ENCODE data around the gene CALD1.

Gene CALD1

DNA sequence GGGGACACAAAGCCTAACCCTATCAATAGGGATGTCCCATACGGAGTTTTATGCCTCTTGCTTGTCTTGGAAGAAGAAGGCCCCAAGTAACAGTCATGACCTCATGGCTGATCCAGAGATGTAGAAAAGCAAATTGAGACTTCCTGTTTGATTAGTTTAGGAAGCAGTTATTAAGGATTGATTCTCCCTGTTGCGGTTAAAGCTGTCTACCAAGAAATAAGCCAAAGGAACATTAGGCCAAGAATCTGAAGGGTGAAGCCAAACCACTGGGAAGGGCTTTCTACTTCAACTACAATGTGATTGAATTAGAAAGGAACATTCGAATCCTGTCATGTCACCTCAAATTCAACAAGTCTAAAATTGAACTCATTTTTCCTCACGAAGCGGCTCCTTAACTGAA, 146.3 kb downstream of the CALD1 start:
- no peak for DNase-seq (ENCODE audit: low spot score)

DNA sequence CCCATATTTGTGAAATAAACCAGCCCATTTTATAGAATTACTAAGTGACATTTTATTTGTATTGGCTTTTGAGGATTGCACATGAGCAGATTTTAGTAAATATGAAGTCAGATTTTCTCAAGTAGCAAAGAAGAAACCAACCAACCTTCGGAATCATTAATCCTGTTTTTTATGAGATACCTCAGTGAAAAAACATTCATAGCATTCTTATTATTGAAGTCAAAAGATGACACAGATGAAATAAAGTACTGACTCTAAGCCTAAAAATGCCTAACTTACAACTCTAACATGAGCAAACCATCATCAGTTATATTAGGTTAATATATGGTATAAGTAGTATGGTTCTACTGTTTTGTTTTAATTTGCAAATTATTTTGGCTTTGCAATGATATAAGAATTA, 147.0 kb downstream of the CALD1 start:
- DNase-seq (ENCODE audit: low spot score), result no peak

DNA sequence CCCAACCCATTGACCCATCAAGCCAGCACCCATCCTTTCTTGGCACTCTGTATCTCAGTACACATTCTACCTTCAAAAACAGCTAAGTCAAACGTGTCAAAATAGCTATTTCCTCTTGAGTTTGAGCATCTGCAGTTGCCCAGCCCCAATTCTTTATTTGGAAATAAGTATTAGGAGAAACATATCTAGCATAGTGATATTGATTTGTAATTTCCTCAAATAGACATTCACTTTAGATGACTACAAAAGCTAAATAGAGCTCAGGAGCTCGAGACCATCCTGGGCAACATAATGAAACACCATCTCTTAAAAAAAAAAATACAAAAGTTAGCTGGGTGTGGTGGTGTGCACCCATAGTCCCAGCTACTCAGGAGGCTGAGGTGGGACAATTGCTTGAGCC, 147.6 kb downstream of the CALD1 start:
- no peak for DNase-seq (ENCODE audit: low spot score)

DNA sequence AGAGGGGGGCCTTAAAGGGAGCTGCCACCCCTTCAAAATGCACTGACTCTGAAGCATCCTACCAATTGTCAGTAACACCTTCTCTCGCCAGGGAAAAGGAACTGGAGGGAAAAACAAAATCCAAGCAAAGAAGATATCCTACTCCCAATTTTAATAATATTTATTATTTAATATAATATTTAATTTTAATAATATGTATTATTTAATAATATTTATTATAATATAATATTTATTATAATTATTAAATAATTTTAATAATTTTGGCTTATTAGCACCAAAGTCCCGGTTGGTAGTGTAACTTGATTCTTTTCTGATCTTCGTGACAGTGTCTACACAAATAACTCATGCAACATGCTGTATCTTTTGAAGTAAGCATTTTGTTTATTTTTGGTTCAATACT, 148.3 kb downstream of the CALD1 start:
- no peak for DNase-seq (ENCODE audit: low spot score)

DNA sequence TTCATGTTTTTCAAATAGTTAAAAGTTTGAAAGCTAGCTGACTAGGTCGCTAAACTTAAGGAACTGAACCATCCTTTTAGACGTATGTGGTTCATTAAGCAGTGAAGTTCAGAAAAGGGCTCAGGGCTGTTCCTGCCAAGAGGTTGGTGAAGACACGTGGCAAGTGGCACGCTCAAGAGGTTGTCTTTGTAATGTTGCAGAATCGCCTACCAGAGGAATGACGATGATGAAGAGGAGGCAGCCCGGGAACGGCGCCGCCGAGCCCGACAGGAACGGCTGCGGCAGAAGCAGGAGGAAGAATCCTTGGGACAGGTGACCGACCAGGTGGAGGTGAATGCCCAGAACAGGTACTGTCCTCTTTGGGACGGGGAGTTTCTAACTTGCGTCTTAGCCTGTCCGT, 149.1 kb downstream of the CALD1 start:
- no peak for DNase-seq (ENCODE audit: low spot score)

DNA sequence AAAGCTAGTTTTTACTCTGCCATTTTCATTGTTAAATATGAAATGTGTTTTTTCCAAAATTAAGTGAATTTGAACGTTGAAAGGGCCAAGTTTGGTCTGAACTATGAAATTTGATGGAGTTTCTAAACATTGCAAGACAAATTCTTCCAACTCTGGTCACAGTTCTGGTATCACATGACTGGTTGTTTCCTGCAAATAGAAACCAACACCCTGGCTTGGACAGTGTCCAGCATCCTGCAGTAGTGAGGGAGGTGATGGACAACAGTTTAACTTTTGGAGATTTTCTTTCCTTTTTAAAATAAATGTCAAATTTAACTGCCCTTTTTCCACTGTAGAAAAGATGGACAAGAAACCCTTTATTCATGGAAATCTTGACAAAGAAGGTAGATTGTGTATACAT, 152.1 kb downstream of the CALD1 start:
- DNase-seq (ENCODE audit: low spot score), result no peak

DNA sequence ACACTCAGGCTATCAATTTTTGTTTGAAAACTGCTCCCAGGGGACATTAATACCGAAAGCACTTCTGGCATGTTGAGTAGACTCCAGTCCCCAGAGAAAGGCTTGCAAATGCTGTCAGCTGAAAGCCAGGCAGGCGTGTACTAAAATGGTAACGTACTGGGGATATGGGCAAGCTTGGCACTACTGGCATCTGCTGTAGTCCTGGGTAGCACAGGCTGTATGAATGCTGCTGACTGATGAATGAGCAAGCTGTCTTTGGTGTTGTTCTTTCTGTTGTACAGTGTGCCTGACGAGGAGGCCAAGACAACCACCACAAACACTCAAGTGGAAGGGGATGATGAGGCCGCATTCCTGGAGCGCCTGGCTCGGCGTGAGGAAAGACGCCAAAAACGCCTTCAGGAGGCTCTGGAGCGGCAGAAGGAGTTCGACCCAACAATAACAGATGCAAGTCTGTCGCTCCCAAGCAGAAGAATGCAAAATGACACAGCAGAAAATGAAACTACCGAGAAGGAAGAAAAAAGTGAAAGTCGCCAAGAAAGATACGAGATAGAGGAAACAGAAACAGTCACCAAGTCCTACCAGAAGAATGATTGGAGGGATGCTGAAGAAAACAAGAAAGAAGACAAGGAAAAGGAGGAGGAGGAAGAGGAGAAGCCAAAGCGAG, 153.4 kb downstream of the CALD1 start:
- no peak for DNase-seq (ENCODE audit: low spot score)

DNA sequence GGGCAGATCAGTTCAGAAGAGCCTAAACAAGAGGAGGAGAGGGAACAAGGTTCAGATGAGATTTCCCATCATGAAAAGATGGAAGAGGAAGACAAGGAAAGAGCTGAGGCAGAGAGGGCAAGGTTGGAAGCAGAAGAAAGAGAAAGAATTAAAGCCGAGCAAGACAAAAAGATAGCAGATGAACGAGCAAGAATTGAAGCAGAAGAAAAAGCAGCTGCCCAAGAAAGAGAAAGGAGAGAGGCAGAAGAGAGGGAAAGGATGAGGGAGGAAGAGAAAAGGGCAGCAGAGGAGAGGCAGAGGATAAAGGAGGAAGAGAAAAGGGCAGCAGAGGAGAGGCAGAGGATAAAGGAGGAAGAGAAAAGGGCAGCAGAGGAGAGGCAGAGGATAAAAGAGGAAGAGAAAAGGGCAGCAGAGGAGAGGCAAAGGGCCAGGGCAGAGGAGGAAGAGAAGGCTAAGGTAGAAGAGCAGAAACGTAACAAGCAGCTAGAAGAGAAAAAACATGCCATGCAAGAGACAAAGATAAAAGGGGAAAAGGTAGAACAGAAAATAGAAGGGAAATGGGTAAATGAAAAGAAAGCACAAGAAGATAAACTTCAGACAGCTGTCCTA, 154.1 kb downstream of the CALD1 start:
- no peak for DNase-seq (ENCODE audit: low spot score)

DNA sequence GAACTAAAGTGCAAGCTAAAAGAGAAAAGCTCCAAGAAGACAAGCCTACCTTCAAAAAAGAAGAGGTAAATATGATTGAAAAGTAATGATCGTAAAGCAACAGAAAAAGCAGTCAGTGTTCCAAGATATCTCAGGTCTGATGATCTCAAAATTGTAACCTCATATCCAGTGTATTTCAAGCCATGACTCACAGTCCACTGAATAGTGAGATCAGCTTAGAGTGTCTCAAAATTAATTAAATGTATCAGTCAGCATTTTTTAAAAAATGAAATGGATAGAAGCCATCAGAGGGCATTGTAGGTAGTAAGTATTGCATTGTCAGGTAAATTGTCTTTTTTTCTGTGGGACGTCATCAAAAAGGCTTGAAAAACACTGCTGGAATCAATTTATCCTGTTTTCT, 156.3 kb downstream of the CALD1 start:
- no peak for DNase-seq (ENCODE audit: low spot score)

DNA sequence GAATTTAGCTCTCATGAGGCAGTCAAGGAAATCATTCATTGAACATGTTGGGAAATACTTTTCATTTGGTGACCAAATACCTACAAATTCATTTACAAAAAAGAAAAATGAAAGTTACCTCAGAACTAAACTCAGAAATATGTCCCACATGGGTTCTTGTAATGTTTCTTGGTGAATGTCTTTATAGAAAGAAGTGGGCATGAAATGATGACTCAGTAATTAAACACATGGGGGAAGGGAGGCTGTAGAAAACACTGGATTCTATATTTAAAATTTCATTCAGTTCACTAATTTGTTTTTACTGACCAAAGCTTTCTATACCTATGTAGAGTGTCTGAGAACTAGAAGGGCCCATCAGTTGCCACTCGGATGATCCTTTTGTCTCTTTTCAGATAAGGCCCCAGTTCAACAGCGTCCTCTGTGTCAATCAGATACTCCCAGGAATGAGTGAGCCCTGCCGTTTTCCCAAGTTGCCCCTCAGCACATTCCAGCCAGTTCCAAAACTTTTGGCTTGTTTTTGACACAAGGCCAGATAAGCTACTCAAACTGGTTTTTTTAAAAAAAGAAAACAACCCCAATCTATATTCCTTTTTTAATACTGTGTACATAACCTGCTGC, 157.6 kb downstream of the CALD1 start:
- DNase-seq (ENCODE audit: low spot score), result no peak

DNA sequence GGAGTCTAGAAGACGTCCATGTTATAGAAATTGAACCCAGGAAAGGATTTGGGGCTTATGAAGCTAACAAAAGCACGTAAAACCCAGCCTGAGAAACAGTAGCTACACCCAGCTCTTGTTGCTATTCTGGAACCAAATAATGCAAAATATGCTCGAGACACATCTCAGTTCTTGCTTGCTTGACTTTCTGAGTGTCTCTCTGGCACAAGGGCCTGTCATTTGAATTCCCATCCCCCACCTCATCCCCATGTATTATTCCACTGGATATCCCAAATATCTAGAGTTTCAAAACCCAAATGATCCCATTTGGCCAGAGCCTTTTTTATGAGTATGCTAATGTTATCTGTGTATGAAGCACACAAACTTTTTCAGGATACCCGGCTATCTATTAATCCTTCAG, 158.7 kb downstream of the CALD1 start:
- DNase-seq (ENCODE audit: low spot score), result no peak

DNA sequence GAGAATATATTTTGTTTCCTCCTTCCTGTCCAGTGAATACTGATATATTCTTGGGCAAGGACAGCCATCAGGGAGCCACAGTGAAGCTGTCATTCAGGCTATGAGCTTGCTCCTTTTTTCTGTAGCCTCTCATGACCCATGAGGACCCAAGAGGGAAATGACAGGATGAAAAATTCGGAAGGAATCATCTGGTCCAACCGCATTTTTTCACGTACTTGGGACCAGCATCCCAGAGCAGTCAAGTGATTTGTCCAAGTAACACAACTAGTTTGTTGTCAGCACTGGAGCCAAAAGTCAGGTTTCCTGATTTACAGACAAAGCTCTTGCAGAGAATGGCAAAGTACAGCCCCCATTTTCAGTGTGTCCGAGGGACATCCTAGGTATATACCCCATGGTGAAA, 159.7 kb downstream of the CALD1 start:
- no peak for DNase-seq (ENCODE audit: low spot score)

DNA sequence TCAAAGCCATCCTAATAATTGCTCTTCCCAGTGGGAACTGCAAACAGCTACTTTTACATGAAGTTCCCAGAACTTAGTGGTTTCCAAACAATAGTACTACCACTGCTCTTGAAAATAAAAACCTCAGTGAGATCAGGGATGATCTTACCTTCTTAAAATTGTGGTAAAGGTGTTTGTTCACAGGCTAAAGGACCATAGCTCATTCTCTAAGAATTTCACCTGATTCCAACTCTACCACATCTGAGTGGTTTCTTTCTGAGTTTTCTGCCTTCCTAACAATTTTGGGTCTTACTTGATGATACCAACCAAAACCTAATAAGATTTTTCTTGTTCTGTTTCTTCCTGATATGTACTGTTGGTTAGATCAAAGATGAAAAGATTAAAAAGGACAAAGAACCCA, 161.3 kb downstream of the CALD1 start:
- no peak for DNase-seq (ENCODE audit: low spot score)

DNA sequence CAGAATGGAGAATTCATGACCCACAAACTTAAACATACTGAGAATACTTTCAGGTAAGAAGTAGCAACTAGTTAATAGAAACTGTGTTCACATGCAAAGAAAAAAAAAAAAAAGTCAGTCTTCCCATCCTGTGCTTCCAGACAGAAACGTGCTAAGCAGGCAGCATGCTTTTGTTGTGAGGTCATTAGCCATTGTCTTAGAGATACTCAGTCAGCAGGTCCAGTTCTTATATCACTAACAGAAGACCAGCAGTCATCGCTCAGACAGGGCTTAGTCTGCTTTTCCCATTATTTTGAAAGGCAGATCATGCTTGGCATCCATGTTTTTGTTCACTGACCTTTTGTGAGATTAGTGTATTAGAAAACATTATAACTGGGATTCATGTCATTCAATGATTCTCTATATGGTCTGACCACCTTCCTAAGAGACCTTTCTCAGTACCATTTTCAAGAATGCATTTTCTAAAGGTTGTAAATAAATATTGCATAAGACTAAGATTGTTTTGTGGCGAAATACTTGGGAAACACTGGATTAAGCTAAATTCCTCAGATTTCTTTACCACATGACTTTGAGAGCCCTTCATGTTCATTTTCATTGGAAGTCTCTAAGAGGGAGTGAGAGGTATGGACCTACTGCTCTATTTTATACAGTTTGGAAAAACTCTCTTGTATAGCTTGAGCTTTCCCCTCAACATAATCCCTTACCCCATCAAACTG, 161.9 kb downstream of the CALD1 start:
- no peak for DNase-seq (ENCODE audit: low spot score)

DNA sequence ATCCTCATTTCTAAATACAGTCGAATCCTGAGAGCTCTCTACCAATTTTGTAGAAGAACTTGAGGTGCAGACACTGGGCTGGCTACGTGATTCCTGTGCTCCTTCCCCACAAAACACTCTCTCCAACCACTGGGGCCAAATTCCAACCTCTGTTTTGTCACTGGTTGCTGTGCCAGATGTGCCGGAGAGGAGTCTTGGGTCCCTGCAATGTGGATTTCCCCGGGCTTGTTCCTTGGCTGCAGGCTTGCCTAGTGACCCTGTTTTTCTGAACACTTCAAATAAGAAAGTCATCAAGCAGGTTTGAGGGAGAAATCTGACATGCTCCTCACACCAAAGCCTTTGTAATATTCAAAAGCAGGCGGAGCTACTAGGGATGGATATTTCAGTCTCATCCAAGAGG, 162.5 kb downstream of the CALD1 start:
- DNase-seq (ENCODE audit: low spot score), result no peak

DNA sequence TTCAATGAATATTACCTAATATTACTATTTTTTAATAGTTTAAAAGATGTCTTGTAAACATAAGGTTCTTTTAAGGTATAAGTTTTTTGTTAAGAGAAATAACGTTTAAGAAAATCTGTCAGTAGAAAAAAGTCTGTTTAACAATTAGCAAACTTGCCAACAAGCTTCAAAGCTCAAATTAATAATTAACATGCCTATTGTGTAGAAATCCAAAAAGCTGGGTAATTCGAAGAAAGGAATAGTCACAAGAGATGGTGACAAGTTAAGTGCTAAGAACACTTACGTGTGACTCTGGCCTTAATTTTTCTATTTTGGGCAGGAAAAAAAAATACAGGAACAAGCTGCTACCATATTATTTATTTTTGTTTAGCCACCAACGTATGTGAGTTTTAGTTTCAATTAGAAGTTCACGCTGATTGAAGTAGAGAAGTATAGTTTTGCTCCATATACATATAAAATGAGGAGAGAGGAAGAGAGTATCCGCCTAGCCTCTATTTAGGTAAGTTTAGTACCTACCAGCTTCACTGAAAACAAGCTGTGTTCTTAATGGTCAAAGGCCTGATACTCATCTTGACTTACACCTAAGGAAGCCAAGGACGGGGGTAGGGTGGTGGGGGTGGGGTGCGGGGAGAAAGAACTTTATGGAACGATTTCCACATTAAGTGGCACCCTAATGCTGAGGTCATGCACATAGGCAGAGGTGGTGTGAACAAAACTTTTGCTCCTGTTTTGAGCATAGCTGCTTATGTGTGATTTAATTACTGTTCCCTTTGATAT, 163.4 kb downstream of the CALD1 start:
- DNase-seq (ENCODE audit: low spot score), result no peak

DNA sequence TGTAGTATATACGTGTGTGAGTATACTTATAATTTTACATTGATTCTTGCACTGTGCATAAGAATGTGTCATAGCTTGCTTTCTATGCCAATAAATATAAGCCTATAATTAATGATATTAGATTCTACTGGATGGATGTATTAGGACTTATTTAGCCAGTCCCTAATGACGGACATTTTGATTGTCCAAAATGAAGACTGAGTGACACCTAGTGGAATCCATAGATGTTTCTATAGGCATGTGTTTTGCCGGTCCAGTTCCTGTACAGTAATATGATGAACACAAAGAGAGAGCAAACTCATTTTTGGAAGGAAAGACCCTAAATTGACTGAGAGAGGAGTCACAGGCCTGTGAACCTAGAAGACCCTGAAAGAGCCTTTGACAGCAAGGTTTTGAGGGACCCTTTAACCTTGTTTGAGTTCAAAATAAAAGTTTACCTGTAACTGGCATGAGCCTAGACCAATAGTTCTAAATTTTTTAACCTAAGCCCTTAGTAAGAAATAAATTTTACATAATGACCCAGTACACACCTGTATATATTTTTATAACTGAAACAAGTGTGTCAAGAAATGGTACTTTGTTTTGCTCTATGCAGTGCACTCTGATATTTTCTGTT, 164.5 kb downstream of the CALD1 start:
- peak; percentile 37 for DNase-seq (ENCODE audit: low spot score)

DNA sequence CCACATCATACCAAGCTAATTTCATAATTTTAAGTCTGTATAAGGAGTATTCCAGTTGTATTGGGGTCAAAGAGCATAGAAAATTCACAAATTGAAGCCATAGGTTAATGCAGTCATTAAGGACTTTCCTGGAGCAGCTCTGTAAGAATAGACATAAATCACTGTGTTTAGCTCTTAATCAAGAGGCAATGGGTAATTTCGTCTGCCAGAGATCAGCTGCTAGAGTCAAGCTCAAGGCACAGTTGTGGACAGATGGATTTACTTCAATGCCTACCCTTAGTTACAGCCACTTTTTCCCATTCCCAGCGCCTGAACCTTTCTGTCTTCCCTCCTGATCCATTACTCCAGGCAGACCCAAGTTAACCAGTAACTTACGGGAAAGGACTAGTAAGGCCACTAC, 166.3 kb downstream of the CALD1 start:
- DNase-seq (ENCODE audit: low spot score), result peak; percentile 87

DNA sequence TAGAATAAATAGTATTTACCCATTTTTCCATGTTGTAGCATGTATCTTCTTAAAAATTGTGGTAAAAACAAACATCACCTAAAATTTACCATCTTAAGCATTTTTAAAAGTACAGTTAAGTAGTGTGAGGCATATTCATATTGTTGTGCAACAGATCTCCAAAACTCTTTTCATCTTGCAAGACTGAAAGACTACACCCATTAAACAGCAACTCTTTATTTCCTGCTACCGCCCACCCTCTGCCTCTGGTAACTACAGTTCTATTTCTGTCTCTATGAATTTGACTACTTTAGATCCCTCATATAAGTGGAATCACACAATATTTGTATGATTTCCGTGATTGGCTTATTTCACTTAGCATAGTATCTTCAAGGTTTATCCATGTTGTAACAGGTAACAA, 166.8 kb downstream of the CALD1 start:
- DNase-seq (ENCODE audit: low spot score), result no peak

DNA sequence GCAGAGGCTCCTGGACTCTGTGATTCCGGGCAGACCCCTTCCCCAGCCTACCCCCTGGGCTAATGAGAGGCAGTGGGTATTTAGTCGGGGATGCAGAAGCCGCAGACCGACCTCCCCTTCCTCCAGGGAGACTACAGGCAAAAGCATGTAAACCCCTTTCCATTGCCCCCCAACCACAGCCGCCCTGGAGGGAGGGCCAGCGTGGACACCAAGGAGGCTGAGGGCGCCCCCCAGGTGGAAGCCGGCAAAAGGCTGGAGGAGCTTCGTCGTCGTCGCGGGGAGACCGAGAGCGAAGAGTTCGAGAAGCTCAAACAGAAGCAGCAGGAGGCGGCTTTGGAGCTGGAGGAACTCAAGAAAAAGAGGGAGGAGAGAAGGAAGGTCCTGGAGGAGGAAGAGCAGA, 167.9 kb downstream of the CALD1 start:
- DNase-seq (ENCODE audit: low spot score), result no peak

DNA sequence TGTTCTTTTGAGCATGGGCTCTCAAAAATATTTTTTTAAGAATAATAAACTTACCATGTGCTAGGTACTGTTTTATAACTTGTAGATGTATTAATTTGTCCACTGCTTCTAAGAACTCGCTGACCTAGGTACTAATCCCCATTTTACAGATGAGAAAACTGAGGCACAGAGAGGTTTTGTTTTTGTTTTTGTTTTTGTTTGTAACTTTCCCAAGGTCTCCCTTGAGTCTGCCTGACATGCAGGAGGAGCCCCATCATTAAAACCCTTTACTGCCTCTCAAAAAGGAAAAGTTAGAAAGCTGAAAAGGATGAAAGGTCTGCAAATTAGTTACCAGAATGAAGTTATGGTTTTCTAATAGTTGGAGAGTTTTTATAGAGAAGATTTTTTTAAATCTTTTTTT, 168.4 kb downstream of the CALD1 start:
- DNase-seq (ENCODE audit: low spot score), result no peak

DNA sequence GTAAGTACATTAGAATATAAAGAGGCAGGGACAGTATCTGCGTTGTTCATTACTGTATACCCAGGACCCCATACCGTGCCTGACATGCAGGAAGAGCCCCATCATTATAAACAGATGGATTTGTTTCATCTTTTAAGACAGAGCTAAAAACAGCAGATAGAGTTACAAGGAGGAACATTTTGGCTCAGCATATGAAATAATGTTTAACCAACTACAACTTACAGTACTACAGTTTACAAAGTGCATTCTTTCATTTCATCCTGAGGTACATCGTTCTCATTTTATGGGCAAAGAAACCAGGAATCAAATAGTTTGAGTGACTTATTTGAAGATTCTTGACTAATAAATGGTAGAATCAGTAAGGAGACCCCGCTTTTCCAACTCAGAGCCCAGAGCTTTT, 168.8 kb downstream of the CALD1 start:
- no peak for DNase-seq (ENCODE audit: low spot score)

All from SK-N-DZ (cell line).